Measurements from ENCODE around the gene ICOS.
A peak's percentile ranks its signal among the peaks of the same experiment; 100 is the strongest.
"Not testable (repeated sequence)": the region's sequence is repeated elsewhere in the genome, so short reads cannot be mapped to it uniquely, and the experiment has no call there.

ICOS gene

DNA sequence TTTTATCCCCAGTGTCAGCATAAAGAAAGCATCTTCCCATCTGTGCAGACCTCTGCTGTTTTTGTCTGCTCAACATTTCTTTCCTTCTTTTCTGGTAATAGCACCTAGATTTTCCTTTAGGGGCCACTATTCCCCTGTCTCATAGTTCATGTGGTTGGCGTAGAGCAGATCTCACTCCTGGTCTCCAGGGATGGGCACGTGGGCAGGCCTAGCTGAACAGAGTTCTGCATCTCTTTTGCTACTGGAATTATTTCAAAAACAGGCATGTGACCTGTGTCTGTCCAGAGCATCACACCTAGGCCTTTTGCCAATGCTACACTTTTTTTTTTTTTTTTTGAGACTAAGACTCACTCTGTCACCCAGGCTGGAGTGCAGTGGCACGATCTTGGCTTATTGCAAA is 17.7 kb upstream of the ICOS start:
- no peak for DNase-seq

- DNase-seq = no peak
Measured at GRCh38 chr2:203925512-203926158, 10.9 kb upstream of the ICOS start.

DNA sequence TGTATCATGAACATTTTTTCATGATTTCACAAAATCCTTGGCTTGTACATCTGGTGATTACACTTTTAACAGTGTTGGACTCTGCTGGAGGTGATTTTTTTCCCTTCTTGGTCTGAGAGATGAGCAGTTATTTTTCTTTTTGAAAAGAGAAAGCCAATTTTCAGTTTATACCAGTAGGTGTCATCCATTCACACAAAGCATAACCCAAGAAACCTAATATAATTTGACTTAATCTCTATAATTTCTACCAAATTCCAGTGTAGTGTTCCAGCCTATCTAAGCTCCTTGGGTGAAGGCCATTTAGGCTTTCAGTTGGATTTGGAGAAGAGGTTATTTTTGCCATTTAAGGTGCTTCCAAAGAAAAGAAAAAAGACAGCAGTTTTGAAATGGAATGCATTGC is 7.7 kb upstream of the ICOS start:
- peak in 1 of 3 donors; percentile 36 for DNase-seq

GRCh38 chr2:203931262-203931661 is 5.3 kb upstream of the ICOS start:
- peak in 2 of 3 donors; percentile 10 to 24 for DNase-seq

DNA sequence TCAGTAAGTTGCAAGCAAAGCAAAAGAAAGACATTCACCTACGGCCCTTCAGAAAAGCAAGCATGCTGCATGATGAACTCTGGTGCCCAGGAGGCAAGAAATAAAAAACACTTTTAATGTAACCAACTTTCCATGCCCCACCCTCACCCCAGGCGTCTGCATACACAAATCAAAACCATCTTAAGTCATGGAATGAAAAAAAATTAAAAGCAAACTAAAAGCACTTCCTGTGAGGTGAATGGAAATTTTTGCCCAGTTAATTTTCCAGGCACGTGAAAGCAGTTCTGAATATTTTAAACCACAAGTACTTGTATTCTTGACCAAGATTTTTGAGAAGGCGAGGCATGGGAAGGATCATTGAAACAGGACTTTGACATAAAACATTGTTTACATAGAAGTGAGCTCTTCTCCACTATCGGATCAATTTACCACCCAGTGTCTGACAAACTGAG is 2.5 kb upstream of the ICOS start:
- no peak for DNase-seq

DNA sequence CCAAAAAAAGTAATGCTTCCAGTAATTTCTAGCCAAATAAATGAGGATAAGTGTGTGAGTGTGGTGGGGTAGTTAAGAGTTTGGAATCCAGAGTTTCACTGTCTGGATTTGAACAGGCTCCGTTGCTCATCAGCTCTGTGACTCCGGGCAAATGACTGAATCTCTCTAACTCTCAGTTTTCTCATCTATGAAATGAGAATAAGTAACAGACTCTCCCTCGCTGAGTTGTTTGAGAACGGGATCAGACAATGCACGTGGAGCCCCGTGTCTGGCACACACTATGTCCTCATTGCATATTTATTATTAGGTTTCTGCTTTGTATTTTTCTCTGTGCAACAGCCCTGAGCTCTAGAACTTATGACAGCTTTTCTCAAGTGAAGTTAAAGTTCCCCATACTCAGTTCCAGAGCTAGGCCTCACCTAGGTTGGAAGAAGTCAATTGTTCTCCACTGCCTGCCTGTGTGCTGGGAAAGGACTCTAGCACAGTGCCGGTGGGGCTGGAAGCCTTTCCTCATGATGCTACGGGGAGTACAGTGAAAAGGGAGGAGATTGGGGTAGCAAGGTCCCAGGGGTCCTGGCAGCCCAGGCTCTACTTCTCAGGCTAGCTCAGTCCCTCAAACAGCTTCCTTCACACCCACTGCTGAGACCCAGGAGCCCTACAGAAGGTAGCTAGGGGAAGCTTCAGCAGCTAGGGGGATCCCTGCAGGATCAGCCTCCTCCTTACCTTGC is 1.7 kb upstream of the ICOS start:
- no peak for DNase-seq

DNA sequence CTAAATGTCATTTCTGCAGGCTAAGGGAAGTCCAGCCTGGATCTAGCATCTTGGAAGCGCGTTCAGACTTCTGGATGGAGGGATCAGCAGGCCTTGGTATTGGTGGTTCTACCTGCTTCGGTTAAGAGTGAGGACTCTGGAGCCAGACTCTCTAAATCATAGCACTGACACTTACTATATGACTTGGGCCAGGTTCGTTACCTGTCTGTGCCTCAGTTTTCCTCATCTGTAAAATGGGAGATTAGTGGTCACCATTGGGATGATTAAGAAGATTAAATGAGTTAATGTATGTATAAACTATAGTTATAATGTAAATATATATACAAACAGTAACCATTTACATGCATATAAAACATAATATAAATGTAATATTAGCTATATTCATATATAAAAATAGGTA is 995 bp upstream of the ICOS start:
- DNase-seq = no peak

GRCh38 chr2:203936949-203937348 is 386 bp downstream of the ICOS start:
- DNase-seq = no peak

DNA sequence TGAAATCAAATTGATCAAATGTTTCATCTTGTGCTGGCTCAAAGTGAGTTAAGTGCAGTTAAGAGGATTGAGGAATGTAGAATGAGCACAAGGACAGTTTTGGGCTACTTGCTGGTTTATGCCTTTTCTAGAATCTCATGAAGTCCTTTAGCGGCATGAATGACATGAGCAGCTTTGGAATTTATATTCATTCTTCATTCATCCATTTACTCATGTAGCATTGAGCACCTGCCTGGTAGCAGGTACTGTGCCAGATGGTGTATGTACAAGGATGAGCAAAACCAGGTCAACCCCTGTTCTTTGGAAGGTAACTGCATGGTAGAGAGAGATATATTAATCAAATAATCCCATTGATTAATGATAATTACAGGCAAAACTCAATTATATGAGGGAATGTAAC is 1.2 kb downstream of the ICOS start:
- DNase-seq = no peak

DNA sequence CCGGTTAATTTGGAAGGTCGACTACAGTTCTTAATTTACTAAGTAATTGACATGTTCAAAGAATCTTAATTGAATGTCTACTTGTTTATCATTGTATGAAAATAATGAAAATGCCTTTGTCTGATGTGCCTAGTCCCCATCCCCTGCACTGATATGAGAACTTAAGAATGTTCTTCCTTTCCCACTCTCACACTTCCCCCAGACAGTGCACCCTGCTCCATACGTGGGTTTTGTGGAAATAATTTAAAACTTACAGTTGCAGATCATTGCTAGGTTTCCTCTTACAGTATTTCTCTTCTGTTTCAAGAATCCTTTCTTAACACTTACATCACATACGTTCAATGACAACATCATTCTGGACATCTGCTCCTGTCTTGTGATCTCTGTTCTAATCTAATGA is 3.5 kb downstream of the ICOS start:
- no peak for DNase-seq

- not testable (repeated sequence) for DNase-seq
Measured at GRCh38 chr2:203943493-203944382, 7.2 kb downstream of the ICOS start.

- DNase-seq = no peak
Measured at GRCh38 chr2:203948733-203949132, 12.2 kb downstream of the ICOS start.

DNA sequence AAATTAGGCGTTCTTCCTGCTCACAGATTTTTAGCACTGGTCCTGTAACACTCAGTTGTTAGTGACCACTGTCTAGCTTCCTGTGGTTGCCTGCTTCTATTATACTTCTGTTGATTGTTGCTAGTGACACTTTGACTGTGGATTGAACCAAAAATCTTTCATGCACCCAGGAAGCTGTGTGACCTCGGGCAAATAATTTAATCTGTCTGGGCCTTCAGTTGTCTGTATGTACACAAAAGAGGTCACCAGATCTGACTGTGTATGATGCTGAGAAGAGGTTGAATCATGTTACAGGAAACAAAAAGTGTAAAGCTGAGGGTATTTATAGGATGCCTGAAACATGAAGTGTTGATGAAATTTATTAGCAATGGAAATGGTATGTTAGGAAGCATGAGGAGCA is 12.7 kb downstream of the ICOS start:
- no peak for DNase-seq

GRCh38 chr2:203951366-203951902 is 14.9 kb downstream of the ICOS start:
- no peak for DNase-seq

DNA sequence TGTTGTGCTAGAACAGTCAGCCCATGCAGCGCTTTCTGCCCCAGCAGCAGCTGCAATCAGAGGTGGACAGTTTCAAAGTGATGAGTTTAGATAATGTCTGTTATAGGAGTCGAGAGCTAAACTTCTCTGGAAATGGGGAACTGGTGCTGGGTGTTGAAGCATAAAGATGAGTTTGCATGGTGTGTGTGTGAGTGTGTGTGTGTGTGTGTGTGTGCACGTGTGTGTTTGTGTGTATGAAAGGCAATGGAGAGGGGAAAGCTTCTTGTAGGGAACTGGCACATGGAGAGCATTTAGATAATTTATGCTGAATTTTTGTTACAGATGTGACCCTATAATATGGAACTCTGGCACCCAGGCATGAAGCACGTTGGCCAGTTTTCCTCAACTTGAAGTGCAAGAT is 22.7 kb downstream of the ICOS start:
- DNase-seq = no peak

GRCh38 chr2:203959672-203960071 is 23.1 kb downstream of the ICOS start:
- no peak for DNase-seq

DNA sequence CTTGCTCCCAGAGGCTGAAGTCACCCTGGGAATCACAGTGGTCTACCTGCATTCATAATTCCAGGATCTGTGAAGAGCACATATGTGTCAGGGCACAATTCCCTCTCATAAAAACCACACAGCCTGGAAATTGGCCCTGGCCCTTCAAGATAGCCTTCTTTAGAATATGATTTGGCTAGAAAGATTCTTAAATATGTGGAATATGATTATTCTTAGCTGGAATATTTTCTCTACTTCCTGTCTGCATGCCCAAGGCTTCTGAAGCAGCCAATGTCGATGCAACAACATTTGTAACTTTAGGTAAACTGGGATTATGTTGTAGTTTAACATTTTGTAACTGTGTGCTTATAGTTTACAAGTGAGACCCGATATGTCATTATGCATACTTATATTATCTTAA is 24.2 kb downstream of the ICOS start:
- DNase-seq = no peak

GRCh38 chr2:203965190-203965589 is 28.6 kb downstream of the ICOS start:
- DNase-seq = not testable (repeated sequence)

DNA sequence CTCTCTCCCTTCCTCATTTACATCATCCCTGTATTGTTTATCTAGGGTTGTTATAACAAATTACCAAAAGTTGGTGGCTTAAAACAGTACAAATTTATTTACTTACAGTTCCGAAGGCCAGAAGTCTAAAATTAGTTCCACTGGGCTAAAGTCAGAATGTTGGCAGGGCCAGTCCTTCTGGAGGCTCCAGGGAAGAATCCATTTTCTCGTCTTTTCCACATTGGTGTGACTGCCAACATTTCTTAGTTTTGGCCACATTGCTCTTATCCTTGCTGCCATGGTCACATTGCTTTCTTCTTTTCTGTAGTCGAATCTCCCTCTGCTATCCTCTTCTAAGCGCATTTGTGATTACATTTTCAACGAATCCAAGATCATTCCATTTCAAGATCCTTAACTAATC is 34.7 kb downstream of the ICOS start:
- no peak for DNase-seq

DNA sequence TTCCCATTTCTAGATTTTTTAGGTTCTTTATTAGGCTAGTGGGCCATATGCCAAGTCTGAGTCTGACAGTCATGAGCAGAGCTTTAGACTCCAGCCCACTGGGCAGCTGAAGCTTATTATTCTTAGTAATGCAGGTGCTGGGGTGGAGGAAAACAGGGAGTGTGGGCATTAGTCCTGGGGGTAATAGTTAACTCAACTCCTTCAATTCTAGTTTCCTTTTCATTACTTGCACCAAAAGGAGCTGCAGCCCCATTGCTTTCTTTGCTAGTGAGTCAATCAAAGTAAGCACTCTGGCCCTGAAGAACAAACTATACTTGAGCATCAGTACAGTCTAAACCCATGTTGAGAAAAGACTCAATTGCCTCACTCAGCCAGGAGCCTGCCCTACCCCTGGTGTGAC is 35.5 kb downstream of the ICOS start:
- DNase-seq = no peak

DNA sequence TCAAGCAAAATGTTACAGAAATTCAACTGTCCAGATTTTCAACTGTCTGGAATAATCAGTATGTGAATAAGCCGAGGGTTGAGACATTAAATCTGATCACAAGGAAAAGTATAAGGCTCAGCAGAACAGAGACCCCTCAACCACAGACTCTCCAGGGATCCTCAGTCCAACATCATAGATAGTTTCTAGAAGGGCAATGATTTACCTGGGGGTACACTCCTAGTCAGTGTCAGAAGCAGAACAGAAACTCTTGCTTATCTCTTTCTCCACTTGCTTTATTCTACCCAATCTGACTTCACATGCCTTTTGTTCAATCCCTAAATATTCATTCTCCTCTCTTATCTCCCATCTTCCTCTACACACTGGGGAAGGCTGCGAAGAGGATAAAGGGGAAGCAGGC is 36.4 kb downstream of the ICOS start:
- no peak for DNase-seq

GRCh38 chr2:203973676-203974075 is 37.1 kb downstream of the ICOS start:
- DNase-seq = no peak

DNA sequence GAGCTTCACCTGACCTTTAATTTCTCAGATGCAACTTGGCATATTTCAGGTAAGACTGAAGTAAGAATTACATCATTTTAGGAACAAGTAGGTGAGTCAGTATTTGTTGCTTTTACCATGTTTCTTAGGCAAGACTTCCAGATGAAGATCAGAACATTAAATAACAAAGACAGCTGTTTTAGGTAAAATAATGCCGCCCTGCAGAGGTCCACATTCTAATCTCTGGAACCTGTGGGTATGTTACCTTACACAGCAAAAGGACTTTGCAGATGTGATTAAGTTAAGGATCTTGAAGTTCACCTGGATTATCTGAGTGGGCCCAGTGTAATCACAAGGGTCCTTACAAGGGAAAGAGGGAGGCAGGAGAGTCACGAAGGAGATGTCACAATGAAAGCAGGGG is 39.3 kb downstream of the ICOS start:
- DNase-seq = no peak
